IPS-20b (cell line): ENCODE data around the gene KDELR1.

Source experiments
- H3K27ac ChIP-seq: one replicate; pipeline ENCODE4 v1.5.1; 2013; ENCODE audit warnings: low read length
- H3K27me3 ChIP-seq: 2 replicates; pipeline ENCODE4 v1.6.1; 2013; ENCODE audit warnings: mild to moderate bottlenecking, low read length, inconsistent platforms; ENCODE audit not compliant: insufficient read depth
- H3K36me3 ChIP-seq: 2 replicates; pipeline ENCODE4 v1.6.1; 2013; ENCODE audit warnings: low read depth, mild to moderate bottlenecking, inconsistent platforms, low read length, moderate library complexity; ENCODE audit not compliant: insufficient read depth
- H3K4me1 ChIP-seq: 2 replicates; pipeline ENCODE4 v1.6.1; 2013; ENCODE audit warnings: mild to moderate bottlenecking, control low read depth, inconsistent platforms, low read length, moderate library complexity; ENCODE audit not compliant: insufficient read depth
- H3K4me3 ChIP-seq: 2 replicates; pipeline ENCODE4 v1.5.1; 2013; ENCODE audit warnings: mild to moderate bottlenecking, low read length, inconsistent platforms
- H3K9ac ChIP-seq: 2 replicates; pipeline ENCODE4 v1.6.1; 2013; ENCODE audit warnings: low read depth, mild to moderate bottlenecking, inconsistent platforms, low read length, moderate library complexity
- H3K9me3 ChIP-seq: 2 replicates; pipeline ENCODE4 v1.6.1; 2013; ENCODE audit warnings: mild to moderate bottlenecking, low read depth, low read length, inconsistent platforms; ENCODE audit not compliant: insufficient read depth

KDELR1 gene

GRCh38 chr19:48413879-48414587 is 22.7 kb upstream of the KDELR1 start:
- H3K27me3 ChIP-seq: peaks cover 7% of the 10 kb centered on the region; the same call in 1 of the 2 replicates
- peak overlapping the region; percentile 71 for H3K4me3 ChIP-seq
- no peak overlapping the region for H3K27ac ChIP-seq
- H3K4me1 ChIP-seq: 0 out of 2 replicates have a peak, but pooled peaks cover 3% of the 10 kb centered on the region
- no peaks in the 10 kb centered on the region for H3K9me3 ChIP-seq
- no peaks in the 10 kb centered on the region for H3K36me3 ChIP-seq
- peak overlapping the region; percentile 58; the same call in 1 of the 2 replicates for H3K9ac ChIP-seq

- Histone ChIP-seq H3K27ac (no peak overlapping the region), H3K27me3 (no peaks in the 10 kb centered on the region)
Observed at GRCh38 chr19:48405850-48406249, 14.5 kb upstream of the KDELR1 start.

DNA sequence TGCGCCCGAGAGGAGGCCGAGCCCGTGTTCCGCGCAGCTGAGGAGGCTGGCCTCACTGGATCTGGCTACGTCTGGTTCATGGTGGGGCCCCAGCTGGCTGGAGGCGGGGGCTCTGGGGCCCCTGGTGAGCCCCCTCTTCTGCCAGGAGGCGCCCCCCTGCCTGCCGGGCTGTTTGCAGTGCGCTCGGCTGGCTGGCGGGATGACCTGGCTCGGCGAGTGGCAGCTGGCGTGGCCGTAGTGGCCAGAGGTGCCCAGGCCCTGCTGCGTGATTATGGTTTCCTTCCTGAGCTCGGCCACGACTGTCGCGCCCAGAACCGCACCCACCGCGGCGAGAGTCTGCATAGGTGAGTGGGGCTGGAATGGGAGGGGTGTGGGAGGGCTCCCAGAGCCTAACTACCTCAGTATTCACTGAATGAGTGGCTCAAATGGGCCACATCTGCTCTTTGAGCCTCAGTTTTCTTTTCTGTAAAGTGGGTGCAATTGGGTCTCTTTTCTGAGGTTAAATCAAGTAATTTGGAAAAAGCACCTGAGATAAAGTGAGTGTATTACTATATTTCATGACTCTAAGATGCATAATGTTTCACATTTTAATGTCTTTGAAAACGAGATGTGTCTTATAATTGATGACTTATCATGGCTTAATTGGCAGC is 13.8 kb upstream of the KDELR1 start:
- Histone ChIP-seq H3K36me3 (no peaks in the 10 kb centered on the region), H3K9ac (no peak overlapping the region), H3K4me1 (peaks cover 6% of the 10 kb centered on the region; the same call in 1 of the 2 replicates), H3K4me3 (no peak overlapping the region), H3K27ac (no peak overlapping the region), H3K27me3 (no peaks in the 10 kb centered on the region), H3K9me3 (no peaks in the 10 kb centered on the region)

More at GRCh38 chr19:48405850-48406249, 14.5 kb upstream of the KDELR1 start:
- Histone ChIP-seq H3K9me3 (no peaks in the 10 kb centered on the region), H3K4me3 (no peak overlapping the region), H3K4me1 (peaks cover 6% of the 10 kb centered on the region; the same call in 1 of the 2 replicates), H3K9ac (no peak overlapping the region), H3K36me3 (no peaks in the 10 kb centered on the region)

DNA sequence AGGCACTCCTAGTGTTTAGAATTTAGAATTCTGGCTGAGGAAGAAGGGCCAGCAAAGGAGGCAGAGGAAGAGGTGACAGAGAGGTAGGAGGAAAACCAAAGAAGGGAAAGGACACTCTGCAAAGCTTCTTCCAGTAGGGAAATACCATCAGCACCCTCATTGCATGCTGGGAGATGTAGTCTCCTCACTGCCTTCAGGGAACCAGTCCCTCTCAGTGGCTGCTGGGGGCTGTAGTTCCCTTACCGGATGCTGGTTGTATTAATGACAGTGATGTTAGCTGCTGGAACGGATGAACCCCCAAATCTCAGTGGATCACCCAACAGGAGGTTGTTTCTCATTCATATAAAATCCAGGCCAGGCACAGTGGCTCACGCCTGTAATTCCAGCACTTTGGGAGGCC is 12.3 kb upstream of the KDELR1 start:
- Histone ChIP-seq H3K27me3 (no peaks in the 10 kb centered on the region), H3K9ac (no peak overlapping the region), H3K36me3 (no peaks in the 10 kb centered on the region), H3K9me3 (peaks cover 3% of the 10 kb centered on the region; the same call in 1 of the 2 replicates), H3K4me1 (peaks cover 6% of the 10 kb centered on the region; the same call in 1 of the 2 replicates), H3K27ac (no peak overlapping the region), H3K4me3 (no peak overlapping the region)

DNA sequence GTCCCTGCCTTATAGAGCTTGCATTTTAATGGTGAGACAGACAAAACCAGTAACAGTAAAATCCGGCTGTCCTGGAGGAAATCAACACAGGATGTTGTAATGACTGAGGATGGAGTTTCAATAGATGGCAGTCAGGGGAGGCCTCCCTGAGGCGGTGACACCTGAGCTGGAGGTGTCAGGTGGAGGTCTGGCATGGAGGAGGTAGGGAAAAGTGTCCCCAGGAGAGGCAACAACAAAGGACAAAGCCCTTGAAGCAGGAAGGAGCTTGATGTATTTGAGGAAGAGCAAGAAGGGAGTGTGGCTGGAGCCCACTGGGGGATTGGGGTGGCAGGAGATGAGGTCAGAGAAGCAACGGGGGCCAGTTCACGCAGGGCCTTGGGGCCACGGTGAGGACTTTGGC is 9.9 kb upstream of the KDELR1 start:
- Histone ChIP-seq H3K4me3 (peak overlapping the region; percentile 26; the same call in 1 of the 2 replicates), H3K27ac (peak overlapping the region; percentile 46), H3K9ac (peak overlapping the region; percentile 56; the same call in 1 of the 2 replicates)

DNA sequence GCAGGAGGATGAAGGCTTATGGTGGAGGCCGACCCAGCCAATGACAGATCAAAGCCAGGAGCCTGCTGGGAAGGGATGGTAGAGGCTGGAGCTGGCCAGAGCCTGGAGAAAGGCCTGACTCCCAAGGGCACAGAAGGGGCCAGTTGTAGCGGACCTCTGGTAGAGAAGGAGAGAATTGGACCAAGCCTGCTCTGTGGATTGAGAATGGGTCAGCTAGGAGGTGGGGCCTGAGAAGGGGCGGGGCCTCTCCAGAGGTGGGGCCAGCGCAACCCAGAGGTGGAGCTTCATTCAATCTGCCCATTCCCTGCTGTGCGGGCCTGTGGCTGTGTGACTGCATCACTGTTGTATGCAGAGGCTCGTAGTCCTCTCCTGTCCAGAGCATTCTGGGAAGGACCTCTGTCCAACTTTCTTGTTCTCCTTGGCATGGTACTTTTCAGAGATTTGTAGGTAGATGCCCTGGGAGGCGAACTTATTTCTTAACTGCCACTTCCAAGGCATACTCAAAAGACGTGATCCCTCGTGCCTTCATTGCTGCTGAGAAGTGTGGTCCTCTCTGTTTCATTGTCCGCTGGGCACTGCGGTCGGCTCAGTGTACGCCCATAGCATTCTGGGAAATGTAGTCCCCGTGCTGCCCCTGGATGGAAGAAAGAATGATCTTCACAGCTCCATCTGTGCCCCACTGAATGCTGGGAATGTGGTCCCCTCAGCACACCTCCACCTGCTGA is 8.8 kb upstream of the KDELR1 start:
- Histone ChIP-seq H3K4me3 (peak overlapping the region; percentile 49; the same call in 1 of the 2 replicates), H3K9ac (peak overlapping the region; percentile 39; the same call in 1 of the 2 replicates), H3K4me1 (peaks cover 11% of the 10 kb centered on the region; the same call in 1 of the 2 replicates), H3K27me3 (peaks cover 31% of the 10 kb centered on the region), H3K27ac (peak overlapping the region; percentile 48), H3K36me3 (no peaks in the 10 kb centered on the region), H3K9me3 (peaks cover 3% of the 10 kb centered on the region; the same call in 1 of the 2 replicates)

More for the DNA sequence above, 9.9 kb upstream of the KDELR1 start:
- H3K4me1 ChIP-seq: peaks cover 11% of the 10 kb centered on the region; the same call in 1 of the 2 replicates
- peaks cover 3% of the 10 kb centered on the region; the same call in 1 of the 2 replicates for H3K9me3 ChIP-seq
- H3K36me3 ChIP-seq: no peaks in the 10 kb centered on the region
- peaks cover 20% of the 10 kb centered on the region for H3K27me3 ChIP-seq

- Histone ChIP-seq H3K9ac (peak overlapping the region; percentile 69; the same call in 1 of the 2 replicates), H3K27ac (no peak overlapping the region)
Observed at GRCh38 chr19:48398375-48399235, 7.3 kb upstream of the KDELR1 start.

DNA sequence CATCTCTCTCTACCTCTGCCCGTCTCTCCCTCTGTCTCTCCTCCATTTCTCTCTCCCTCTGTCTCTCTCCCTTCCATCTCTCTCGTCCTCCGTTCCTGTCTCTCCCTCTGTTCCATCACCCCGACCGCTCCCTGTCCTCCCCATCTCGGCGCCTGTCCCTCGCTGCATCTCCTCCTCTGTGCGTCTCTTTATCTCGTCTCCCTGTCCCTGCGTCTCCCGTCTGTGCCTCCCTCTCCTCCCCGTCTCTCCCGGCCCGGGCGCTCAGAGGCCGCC is 6.7 kb upstream of the KDELR1 start:
- peaks cover 3% of the 10 kb centered on the region; the same call in 1 of the 2 replicates for H3K9me3 ChIP-seq
- peak overlapping the region; percentile 69; the same call in 1 of the 2 replicates for H3K9ac ChIP-seq
- H3K4me1 ChIP-seq: peaks cover 15% of the 10 kb centered on the region; the same call in 1 of the 2 replicates
- H3K36me3 ChIP-seq: no peaks in the 10 kb centered on the region
- H3K4me3 ChIP-seq: peak overlapping the region; percentile 73
- no peak overlapping the region for H3K27ac ChIP-seq
- peaks cover 52% of the 10 kb centered on the region for H3K27me3 ChIP-seq

More at GRCh38 chr19:48398375-48399235, 7.3 kb upstream of the KDELR1 start:
- peaks cover 3% of the 10 kb centered on the region; the same call in 1 of the 2 replicates for H3K9me3 ChIP-seq
- H3K36me3 ChIP-seq: no peaks in the 10 kb centered on the region
- H3K27me3 ChIP-seq: peaks cover 47% of the 10 kb centered on the region
- peaks cover 15% of the 10 kb centered on the region; the same call in 1 of the 2 replicates for H3K4me1 ChIP-seq
- peak overlapping the region; percentile 73; the same call in 1 of the 2 replicates for H3K4me3 ChIP-seq

- H3K4me3 ChIP-seq: peak overlapping the region; percentile 73
Observed at GRCh38 chr19:48397263-48398101, 6.1 kb upstream of the KDELR1 start.

GRCh38 chr19:48396824-48397176 is 5.4 kb upstream of the KDELR1 start:
- Histone ChIP-seq H3K9ac (no peak overlapping the region), H3K9me3 (peaks cover 3% of the 10 kb centered on the region; the same call in 1 of the 2 replicates), H3K36me3 (no peaks in the 10 kb centered on the region), H3K4me3 (no peak overlapping the region), H3K27ac (no peak overlapping the region), H3K27me3 (peaks cover 60% of the 10 kb centered on the region), H3K4me1 (peaks cover 15% of the 10 kb centered on the region; the same call in 1 of the 2 replicates)

More at GRCh38 chr19:48397263-48398101, 6.1 kb upstream of the KDELR1 start:
- no peaks in the 10 kb centered on the region for H3K36me3 ChIP-seq
- H3K9me3 ChIP-seq: peaks cover 3% of the 10 kb centered on the region; the same call in 1 of the 2 replicates
- no peak overlapping the region for H3K27ac ChIP-seq
- peaks cover 58% of the 10 kb centered on the region for H3K27me3 ChIP-seq
- peak overlapping the region; percentile 69; the same call in 1 of the 2 replicates for H3K9ac ChIP-seq
- peaks cover 15% of the 10 kb centered on the region; the same call in 1 of the 2 replicates for H3K4me1 ChIP-seq
